NOMO-1 treated with dmso at 0.1 percent for 144 hours (cell line): Measurements from ENCODE around the gene AGRN.
A peak's percentile ranks its signal among the peaks of the same experiment; 100 is the strongest.
"Not testable (repeated sequence)": the region's sequence is repeated elsewhere in the genome, so short reads cannot be mapped to it uniquely, and the experiment has no call there.

Source experiments
- DNase-seq: peaks from one replicate; lab custom pipeline; 2025; ENCODE audit not compliant: unreplicated experiment; lab: John Stamatoyannopoulos, UW

The AGRN gene

GRCh38 chr1:1018321-1018685 lies 1.6 kb upstream of the AGRN start:
- not testable (repeated sequence) for DNase-seq

GRCh38 chr1:1019122-1019999 lies 559 bp upstream of the AGRN start:
- DNase-seq, result peak; percentile 37

- DNase-seq, result no peak
Observed at GRCh38 chr1:1020415-1021009, 592 bp downstream of the AGRN start.

- no peak for DNase-seq
Observed at GRCh38 chr1:1021010-1021919, 1.3 kb downstream of the AGRN start.

- no peak for DNase-seq
Observed at GRCh38 chr1:1021920-1022259, 2.0 kb downstream of the AGRN start.

GRCh38 chr1:1022302-1023009 lies 2.5 kb downstream of the AGRN start:
- no peak for DNase-seq

GRCh38 chr1:1023700-1024099 lies 3.8 kb downstream of the AGRN start:
- DNase-seq, result no peak

GRCh38 chr1:1024149-1024770 lies 4.3 kb downstream of the AGRN start:
- DNase-seq, result no peak

- no peak for DNase-seq
Observed at GRCh38 chr1:1024771-1025699, 5.1 kb downstream of the AGRN start.

- no peak for DNase-seq
Observed at GRCh38 chr1:1025730-1026129, 5.8 kb downstream of the AGRN start.

- no peak for DNase-seq
Observed at GRCh38 chr1:1026599-1027413, 6.9 kb downstream of the AGRN start.

GRCh38 chr1:1027791-1028190 lies 7.9 kb downstream of the AGRN start:
- DNase-seq, result no peak

GRCh38 chr1:1030867-1031658 lies 11.1 kb downstream of the AGRN start:
- not testable (repeated sequence) for DNase-seq

GRCh38 chr1:1031659-1032235 lies 11.8 kb downstream of the AGRN start:
- DNase-seq, result no peak

- peak; percentile 34 for DNase-seq
Observed at GRCh38 chr1:1032424-1032823, 12.5 kb downstream of the AGRN start.

GRCh38 chr1:1033009-1033587 lies 13.2 kb downstream of the AGRN start:
- DNase-seq, result peak; percentile 55
